ENCODE results near the gene CELSR1. TPM values are rescaled to one million over a fixed set of nuclear protein-coding genes. Genes with fewer than 3 reads are reported as not detected.

Gene CELSR1
- total RNA-seq, 2 donors from 2014 or later, result 24.4 to 34.1 TPM

DNA sequence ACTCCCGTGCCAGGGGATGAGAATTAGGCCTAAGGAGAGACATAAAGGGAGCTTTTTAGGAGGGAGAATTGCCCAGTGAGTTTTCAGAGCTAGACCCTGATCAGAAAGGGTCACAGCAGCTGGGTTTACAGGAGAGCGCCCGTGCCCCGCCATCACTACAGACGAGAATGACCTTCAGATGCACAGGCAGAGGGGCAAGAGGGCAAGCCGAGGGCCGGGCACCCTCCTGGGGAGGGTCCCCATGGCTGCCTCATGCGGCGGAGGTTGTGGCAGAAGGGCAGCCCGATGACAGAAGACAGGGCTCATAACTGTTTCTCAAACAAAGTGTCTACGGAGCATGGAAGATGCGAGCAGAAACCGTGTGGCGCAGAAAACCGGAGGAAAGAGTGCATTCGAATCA is 129.7 kb downstream of the CELSR1 start:
- peaks cover 9% of the 10 kb centered on the region for H3K36me3 ChIP-seq (ENCODE audit: control insufficient read depth, insufficient read depth, low read length)
- no peaks in the 10 kb centered on the region for H3K4me1 Mint-ChIP-seq
- WGBS, 2 experiments (ENCODE audit: insufficient coverage in 1 of 2, insufficient read length in 1 of 2), result 97% methylated on average over 11 to 16 of the region's 16 CpGs
- TF ChIP-seq, protein P1, sequence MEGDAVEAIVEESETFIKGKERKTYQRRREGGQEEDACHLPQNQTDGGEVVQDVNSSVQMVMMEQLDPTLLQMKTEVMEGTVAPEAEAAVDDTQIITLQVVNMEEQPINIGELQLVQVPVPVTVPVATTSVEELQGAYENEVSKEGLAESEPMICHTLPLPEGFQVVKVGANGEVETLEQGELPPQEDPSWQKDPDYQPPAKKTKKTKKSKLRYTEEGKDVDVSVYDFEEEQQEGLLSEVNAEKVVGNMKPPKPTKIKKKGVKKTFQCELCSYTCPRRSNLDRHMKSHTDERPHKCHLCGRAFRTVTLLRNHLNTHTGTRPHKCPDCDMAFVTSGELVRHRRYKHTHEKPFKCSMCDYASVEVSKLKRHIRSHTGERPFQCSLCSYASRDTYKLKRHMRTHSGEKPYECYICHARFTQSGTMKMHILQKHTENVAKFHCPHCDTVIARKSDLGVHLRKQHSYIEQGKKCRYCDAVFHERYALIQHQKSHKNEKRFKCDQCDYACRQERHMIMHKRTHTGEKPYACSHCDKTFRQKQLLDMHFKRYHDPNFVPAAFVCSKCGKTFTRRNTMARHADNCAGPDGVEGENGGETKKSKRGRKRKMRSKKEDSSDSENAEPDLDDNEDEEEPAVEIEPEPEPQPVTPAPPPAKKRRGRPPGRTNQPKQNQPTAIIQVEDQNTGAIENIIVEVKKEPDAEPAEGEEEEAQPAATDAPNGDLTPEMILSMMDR (conservative IDR thresholded peaks at IDR 0.05), result no peak
- H3K4me1 ChIP-seq (ENCODE audit: control insufficient read depth, insufficient read depth, low read length), result no peaks in the 10 kb centered on the region
- no peak overlapping the region for H3K4me3 ChIP-seq (ENCODE audit: low read length)
- no peaks in the 10 kb centered on the region for H3K9me3 ChIP-seq (ENCODE audit: control insufficient read depth, low read length)
- no peak for DNase-seq
- H3K27ac ChIP-seq (ENCODE audit: low read depth, low read length), result no peak overlapping the region
- peaks cover 2% of the 10 kb centered on the region for H3K27me3 Mint-ChIP-seq (ENCODE audit: insufficient read depth)
- no peaks in the 10 kb centered on the region for H3K27me3 ChIP-seq (ENCODE audit: control insufficient read depth, insufficient read depth, low read length, poor library complexity, severe bottlenecking)
- no peak overlapping the region for H3K4me3 Mint-ChIP-seq
- peaks cover 9% of the 10 kb centered on the region for H3K36me3 Mint-ChIP-seq (ENCODE audit: low read depth)
- no peak overlapping the region for H3K9ac ChIP-seq (ENCODE audit: extremely low read depth, low read length, poor library complexity, severe bottlenecking)
- H3K27ac Mint-ChIP-seq, result no peak overlapping the region
- H3K9me3 Mint-ChIP-seq, result no peaks in the 10 kb centered on the region

DNA sequence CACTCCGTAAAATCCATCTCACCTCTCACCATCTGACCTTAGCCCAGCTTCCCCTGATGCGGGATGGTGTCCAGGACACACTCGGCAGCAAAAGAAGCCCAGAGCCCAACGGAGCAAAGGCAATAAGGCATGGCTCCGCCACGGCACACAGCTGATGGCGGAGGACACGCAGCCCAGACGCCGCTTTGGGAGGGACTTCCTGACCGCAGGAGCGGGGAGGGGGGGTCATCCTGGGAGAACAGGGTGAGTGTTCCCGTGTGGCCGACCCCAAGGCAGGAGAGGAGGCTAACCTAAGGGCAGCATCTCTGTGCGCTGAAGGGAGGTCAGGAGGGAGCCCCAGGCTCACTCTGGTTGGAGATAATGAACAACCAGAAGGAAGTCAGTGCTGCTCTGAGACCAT is 130.6 kb downstream of the CELSR1 start:
- WGBS, 2 experiments (ENCODE audit: insufficient coverage in 1 of 2, insufficient read length in 1 of 2), result 93 to 99% methylated on average over 11 to 15 of the region's 15 CpGs
- no peaks in the 10 kb centered on the region for H3K9me3 ChIP-seq (ENCODE audit: control insufficient read depth, low read length)
- no peak for DNase-seq
- Mint-ChIP-seq H3K9me3 (no peaks in the 10 kb centered on the region), H3K4me3 (no peak overlapping the region), H3K36me3 (ENCODE audit: low read depth) (peaks cover 9% of the 10 kb centered on the region), H3K27ac (no peak overlapping the region), H3K27me3 (ENCODE audit: insufficient read depth) (no peaks in the 10 kb centered on the region), H3K4me1 (no peaks in the 10 kb centered on the region)
- H3K9ac ChIP-seq (ENCODE audit: extremely low read depth, low read length, poor library complexity, severe bottlenecking), result no peak overlapping the region
- H3K4me1 ChIP-seq (ENCODE audit: control insufficient read depth, insufficient read depth, low read length), result no peaks in the 10 kb centered on the region
- H3K27ac ChIP-seq (ENCODE audit: low read depth, low read length), result no peak overlapping the region
- no peaks in the 10 kb centered on the region for H3K27me3 ChIP-seq (ENCODE audit: control insufficient read depth, insufficient read depth, low read length, poor library complexity, severe bottlenecking)
- H3K4me3 ChIP-seq (ENCODE audit: low read length), result no peak overlapping the region
- TF ChIP-seq, protein P1 (conservative IDR thresholded peaks at IDR 0.05), result no peak
- peaks cover 9% of the 10 kb centered on the region for H3K36me3 ChIP-seq (ENCODE audit: control insufficient read depth, insufficient read depth, low read length)

DNA sequence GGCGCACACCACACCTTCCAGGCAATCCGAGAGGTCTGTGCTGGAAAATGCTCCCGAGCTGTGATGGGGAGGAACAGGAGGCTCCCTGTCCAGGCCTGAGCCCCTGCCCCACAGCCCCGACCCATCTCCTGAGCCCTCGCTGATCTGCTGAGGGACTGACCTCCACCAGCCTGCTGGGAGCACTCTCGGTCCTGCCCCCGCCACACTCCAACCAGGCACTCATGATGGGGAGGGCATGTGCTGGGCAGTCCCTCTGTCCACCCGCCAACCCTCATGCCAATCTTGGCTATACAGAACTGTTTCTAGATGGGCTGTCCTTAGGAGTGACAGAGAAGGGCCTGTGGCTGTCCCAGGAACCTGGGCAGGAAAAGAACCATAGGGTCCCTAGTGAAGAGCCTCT is 131.1 kb downstream of the CELSR1 start:
- Histone ChIP-seq H3K9ac (ENCODE audit: extremely low read depth, low read length, poor library complexity, severe bottlenecking) (no peak overlapping the region), H3K4me3 (ENCODE audit: low read length) (no peak overlapping the region), H3K4me1 (ENCODE audit: control insufficient read depth, insufficient read depth, low read length) (no peaks in the 10 kb centered on the region), H3K36me3 (ENCODE audit: control insufficient read depth, insufficient read depth, low read length) (peaks cover 9% of the 10 kb centered on the region), H3K27me3 (ENCODE audit: control insufficient read depth, insufficient read depth, low read length, poor library complexity, severe bottlenecking) (no peaks in the 10 kb centered on the region), H3K9me3 (ENCODE audit: control insufficient read depth, low read length) (no peaks in the 10 kb centered on the region), H3K27ac (ENCODE audit: low read depth, low read length) (no peak overlapping the region)
- TF ChIP-seq, protein P1 (conservative IDR thresholded peaks at IDR 0.05), result no peak
- Mint-ChIP-seq H3K9me3 (no peaks in the 10 kb centered on the region), H3K27me3 (ENCODE audit: insufficient read depth) (no peaks in the 10 kb centered on the region), H3K36me3 (ENCODE audit: low read depth) (peaks cover 11% of the 10 kb centered on the region), H3K4me3 (no peak overlapping the region), H3K27ac (no peak overlapping the region), H3K4me1 (no peaks in the 10 kb centered on the region)
- DNase-seq, result no peak
- 93 to 100% methylated on average over 4 to 8 of the region's 8 CpGs for WGBS, 2 experiments (ENCODE audit: insufficient coverage in 1 of 2, insufficient read length in 1 of 2)
